Measurements from ENCODE around the gene STAMBP. TPM values are rescaled to one million over a fixed set of nuclear protein-coding genes. Genes with fewer than 3 reads are reported as not detected.

Gene STAMBP
- total and polyA plus RNA-seq, 2 of the 13 experiments (the other 11 are each of a cell fraction or from before 2014, with no cell fraction given) = 49.6 to 53.2 TPM

DNA sequence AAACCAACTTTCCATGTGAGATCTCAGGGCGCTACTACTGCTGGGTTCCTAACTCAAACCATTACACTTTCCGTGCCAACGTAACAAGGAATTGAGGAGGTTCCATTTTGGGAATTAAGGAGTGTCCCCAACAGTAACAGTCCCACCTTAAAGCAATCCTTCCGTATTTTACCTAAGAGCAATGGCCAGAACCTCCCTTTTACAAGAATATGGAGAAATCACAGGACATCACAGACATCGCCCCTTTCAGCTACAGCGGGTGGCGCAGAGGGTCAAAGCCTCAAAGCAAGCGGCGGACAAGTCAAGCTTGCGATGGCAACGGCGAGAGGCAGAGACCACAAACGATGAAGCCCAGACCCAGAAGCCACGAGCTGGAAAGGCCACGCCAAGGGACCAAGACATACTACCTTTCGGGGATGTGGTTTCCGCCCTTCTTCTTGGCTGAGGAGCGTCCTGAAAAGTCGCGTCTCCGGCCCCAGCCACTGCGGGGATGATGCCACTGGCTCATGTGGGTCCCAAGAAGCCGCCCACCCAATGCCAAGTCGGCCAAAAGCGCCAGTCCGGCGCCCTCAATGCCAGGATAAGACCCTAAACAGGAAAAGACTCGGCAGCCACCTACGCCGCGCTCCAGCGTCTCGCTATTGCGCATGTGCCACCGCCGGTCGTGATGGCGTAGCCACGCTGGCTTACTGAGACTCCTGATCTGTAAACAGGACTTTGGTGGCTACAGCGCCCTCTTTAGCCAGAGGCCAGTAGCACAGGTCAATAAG is 49.1 kb upstream of the STAMBP start, which contains the start of gene DUSP11 (continued):
- peak; percentile 88 for TF ChIP-seq GATAD1 (CRISPR knock-in tag; IDR thresholded peaks at IDR 0.05)
- TF ChIP-seq CENPBD1 (CRISPR knock-in tag; IDR thresholded peaks at IDR 0.05; ENCODE audit: borderline replicate concordance, low read depth) = no peak
- TF ChIP-seq PRDM4 (CRISPR knock-in tag; IDR thresholded peaks at IDR 0.05; ENCODE audit: borderline replicate concordance) = no peak
- TF ChIP-seq JDP2 (CRISPR knock-in tag; IDR thresholded peaks at IDR 0.05; ENCODE audit: borderline replicate concordance) = no peak
- no peak for TF ChIP-seq KDM3A (CRISPR knock-in tag; IDR thresholded peaks at IDR 0.05; ENCODE audit: low read depth)
- peak; percentile 96; the same call in 1 of the 2 replicates for TF ChIP-seq ZNF598 (CRISPR knock-in tag; IDR thresholded peaks at IDR 0.05; ENCODE audit: borderline replicate concordance)
- TF ChIP-seq KAT7 (CRISPR knock-in tag; IDR thresholded peaks at IDR 0.05; ENCODE audit: borderline replicate concordance) = peak; percentile 62; the same call in 1 of the 2 replicates
- peak; percentile 66; the same call in 1 of the 2 replicates for TF ChIP-seq ZNF747 (CRISPR knock-in tag; IDR thresholded peaks at IDR 0.05; ENCODE audit: borderline replicate concordance)
- no peak for TF ChIP-seq HDAC6 (IDR thresholded peaks at IDR 0.05; ENCODE audit: low read depth, low read length)
- no peak for TF ChIP-seq ZNF282 (IDR thresholded peaks at IDR 0.05; ENCODE audit: partially characterized antibody)
- peak; percentile 49 for TF ChIP-seq ETV5 (CRISPR knock-in tag; IDR thresholded peaks at IDR 0.05; ENCODE audit: borderline replicate concordance)
- peak; percentile 77 for TF ChIP-seq ZFX (CRISPR knock-in tag; IDR thresholded peaks at IDR 0.05; ENCODE audit: low read depth)
- TF ChIP-seq GLI4 (CRISPR knock-in tag; IDR thresholded peaks at IDR 0.05; ENCODE audit: borderline replicate concordance) = peak; percentile 95; the same call in 1 of the 2 replicates
- no peak; the same call in 1 of the 2 replicates for TF ChIP-seq MYNN (CRISPR knock-in tag; IDR thresholded peaks at IDR 0.05; ENCODE audit: low read depth)
- TF ChIP-seq, protein P1, sequence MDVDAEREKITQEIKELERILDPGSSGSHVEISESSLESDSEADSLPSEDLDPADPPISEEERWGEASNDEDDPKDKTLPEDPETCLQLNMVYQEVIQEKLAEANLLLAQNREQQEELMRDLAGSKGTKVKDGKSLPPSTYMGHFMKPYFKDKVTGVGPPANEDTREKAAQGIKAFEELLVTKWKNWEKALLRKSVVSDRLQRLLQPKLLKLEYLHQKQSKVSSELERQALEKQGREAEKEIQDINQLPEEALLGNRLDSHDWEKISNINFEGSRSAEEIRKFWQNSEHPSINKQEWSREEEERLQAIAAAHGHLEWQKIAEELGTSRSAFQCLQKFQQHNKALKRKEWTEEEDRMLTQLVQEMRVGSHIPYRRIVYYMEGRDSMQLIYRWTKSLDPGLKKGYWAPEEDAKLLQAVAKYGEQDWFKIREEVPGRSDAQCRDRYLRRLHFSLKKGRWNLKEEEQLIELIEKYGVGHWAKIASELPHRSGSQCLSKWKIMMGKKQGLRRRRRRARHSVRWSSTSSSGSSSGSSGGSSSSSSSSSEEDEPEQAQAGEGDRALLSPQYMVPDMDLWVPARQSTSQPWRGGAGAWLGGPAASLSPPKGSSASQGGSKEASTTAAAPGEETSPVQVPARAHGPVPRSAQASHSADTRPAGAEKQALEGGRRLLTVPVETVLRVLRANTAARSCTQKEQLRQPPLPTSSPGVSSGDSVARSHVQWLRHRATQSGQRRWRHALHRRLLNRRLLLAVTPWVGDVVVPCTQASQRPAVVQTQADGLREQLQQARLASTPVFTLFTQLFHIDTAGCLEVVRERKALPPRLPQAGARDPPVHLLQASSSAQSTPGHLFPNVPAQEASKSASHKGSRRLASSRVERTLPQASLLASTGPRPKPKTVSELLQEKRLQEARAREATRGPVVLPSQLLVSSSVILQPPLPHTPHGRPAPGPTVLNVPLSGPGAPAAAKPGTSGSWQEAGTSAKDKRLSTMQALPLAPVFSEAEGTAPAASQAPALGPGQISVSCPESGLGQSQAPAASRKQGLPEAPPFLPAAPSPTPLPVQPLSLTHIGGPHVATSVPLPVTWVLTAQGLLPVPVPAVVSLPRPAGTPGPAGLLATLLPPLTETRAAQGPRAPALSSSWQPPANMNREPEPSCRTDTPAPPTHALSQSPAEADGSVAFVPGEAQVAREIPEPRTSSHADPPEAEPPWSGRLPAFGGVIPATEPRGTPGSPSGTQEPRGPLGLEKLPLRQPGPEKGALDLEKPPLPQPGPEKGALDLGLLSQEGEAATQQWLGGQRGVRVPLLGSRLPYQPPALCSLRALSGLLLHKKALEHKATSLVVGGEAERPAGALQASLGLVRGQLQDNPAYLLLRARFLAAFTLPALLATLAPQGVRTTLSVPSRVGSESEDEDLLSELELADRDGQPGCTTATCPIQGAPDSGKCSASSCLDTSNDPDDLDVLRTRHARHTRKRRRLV (CRISPR knock-in tag; IDR thresholded peaks at IDR 0.05) = no peak
- TF ChIP-seq REPIN1 (CRISPR knock-in tag; IDR thresholded peaks at IDR 0.05; ENCODE audit: borderline replicate concordance, low read depth) = peak; percentile 96
- TF ChIP-seq SP140L (CRISPR knock-in tag; IDR thresholded peaks at IDR 0.05; ENCODE audit: borderline replicate concordance) = no peak
- TF ChIP-seq ZFP91 (CRISPR knock-in tag; IDR thresholded peaks at IDR 0.05; ENCODE audit: borderline replicate concordance) = peak; percentile 91; the same call in 1 of the 2 replicates
- peak; percentile 60; the same call in 1 of the 2 replicates for TF ChIP-seq KLF13 (CRISPR knock-in tag; IDR thresholded peaks at IDR 0.05)
